ENCODE measurements around the gene CLEC4G. TPM values are rescaled to one million over a fixed set of nuclear protein-coding genes. Genes with fewer than 3 reads are reported as not detected.

CLEC4G gene
- total RNA-seq, 4 donors from 2014 or later: not detected

- no peak overlapping the region for H3K4me3 ChIP-seq
- DNase-seq: no peak
- TF ChIP-seq POLR2A (IDR thresholded peaks at IDR 0.05) (no peak), CTCF (IDR thresholded peaks at IDR 0.05) (no peak)
- no peaks in the 10 kb centered on the region for H3K36me3 ChIP-seq
- no peaks in the 10 kb centered on the region for H3K27me3 ChIP-seq
- no peaks in the 10 kb centered on the region for H3K4me1 ChIP-seq
- no peak overlapping the region for H3K27ac ChIP-seq
- H3K9me3 ChIP-seq: peaks cover 0 to 16% of the 10 kb centered on the region in 2 donors
- intact Hi-C loops (cut with DNase I; ENCODE audit: low total_unique reads): no loop called here
Observed at GRCh38 chr19:7757358-7757757, 25.4 kb upstream of the CLEC4G start.

GRCh38 chr19:7756258-7756657 lies 24.3 kb upstream of the CLEC4G start:
- no peak overlapping the region for H3K27ac ChIP-seq

GRCh38 chr19:7751157-7751783 lies 19.4 kb upstream of the CLEC4G start:
- Histone ChIP-seq H3K36me3 (no peaks in the 10 kb centered on the region), H3K9me3 (peaks cover 0 to 11% of the 10 kb centered on the region in 2 donors), H3K27me3 (no peaks in the 10 kb centered on the region), H3K4me1 (no peaks in the 10 kb centered on the region), H3K4me3 (no peak overlapping the region), H3K27ac (no peak overlapping the region)
- no peak for DNase-seq
- intact Hi-C loops (cut with DNase I; ENCODE audit: low total_unique reads): no loop called here
- TF ChIP-seq CTCF (IDR thresholded peaks at IDR 0.05) (no peak), POLR2A (IDR thresholded peaks at IDR 0.05) (no peak)

More at GRCh38 chr19:7756258-7756657, 24.3 kb upstream of the CLEC4G start:
- no peak overlapping the region for H3K4me3 ChIP-seq
- H3K27me3 ChIP-seq: no peaks in the 10 kb centered on the region
- TF ChIP-seq CTCF (IDR thresholded peaks at IDR 0.05) (no peak), POLR2A (IDR thresholded peaks at IDR 0.05) (no peak)
- H3K36me3 ChIP-seq: no peaks in the 10 kb centered on the region
- DNase-seq: no peak
- intact Hi-C loops (cut with DNase I; ENCODE audit: low total_unique reads): no loop called here
- no peaks in the 10 kb centered on the region for H3K4me1 ChIP-seq
- peaks cover 0 to 16% of the 10 kb centered on the region in 2 donors for H3K9me3 ChIP-seq

GRCh38 chr19:7748756-7749155 lies 16.8 kb upstream of the CLEC4G start:
- Histone ChIP-seq H3K9me3 (no peaks in the 10 kb centered on the region), H3K27me3 (no peaks in the 10 kb centered on the region), H3K4me3 (no peak overlapping the region), H3K36me3 (no peaks in the 10 kb centered on the region), H3K4me1 (no peaks in the 10 kb centered on the region), H3K27ac (no peak overlapping the region)
- no peak for DNase-seq
- TF ChIP-seq CTCF (IDR thresholded peaks at IDR 0.05) (no peak), POLR2A (IDR thresholded peaks at IDR 0.05) (no peak)
- intact Hi-C loops (cut with DNase I; ENCODE audit: low total_unique reads): no loop called here

- Histone ChIP-seq H3K4me3 (no peak overlapping the region), H3K4me1 (no peaks in the 10 kb centered on the region), H3K36me3 (no peaks in the 10 kb centered on the region), H3K27me3 (no peaks in the 10 kb centered on the region), H3K9me3 (no peaks in the 10 kb centered on the region), H3K27ac (no peak overlapping the region)
- no peak for DNase-seq
- intact Hi-C loops (cut with DNase I; ENCODE audit: low total_unique reads): no loop called here
- TF ChIP-seq CTCF (IDR thresholded peaks at IDR 0.05) (no peak), POLR2A (IDR thresholded peaks at IDR 0.05) (no peak)
Observed at GRCh38 chr19:7748171-7748570, 16.3 kb upstream of the CLEC4G start.
